GM18873 (cell line): ENCODE data around the gene MYO10.
A peak's percentile ranks its signal among the peaks of the same experiment; 100 is the strongest.
"Not testable (repeated sequence)": the region's sequence is repeated elsewhere in the genome, so short reads cannot be mapped to it uniquely, and the experiment has no call there.

Source experiments
- ATAC-seq: cut with Tn5 transposase; IDR thresholded peaks from one replicate; pipeline ENCODE4 v1.9.1; 2021; ENCODE audit warnings: mild to moderate bottlenecking, moderate library complexity, moderate number of reproducible peaks; ENCODE audit not compliant: unreplicated experiment, low FRiP score

MYO10 gene

DNA sequence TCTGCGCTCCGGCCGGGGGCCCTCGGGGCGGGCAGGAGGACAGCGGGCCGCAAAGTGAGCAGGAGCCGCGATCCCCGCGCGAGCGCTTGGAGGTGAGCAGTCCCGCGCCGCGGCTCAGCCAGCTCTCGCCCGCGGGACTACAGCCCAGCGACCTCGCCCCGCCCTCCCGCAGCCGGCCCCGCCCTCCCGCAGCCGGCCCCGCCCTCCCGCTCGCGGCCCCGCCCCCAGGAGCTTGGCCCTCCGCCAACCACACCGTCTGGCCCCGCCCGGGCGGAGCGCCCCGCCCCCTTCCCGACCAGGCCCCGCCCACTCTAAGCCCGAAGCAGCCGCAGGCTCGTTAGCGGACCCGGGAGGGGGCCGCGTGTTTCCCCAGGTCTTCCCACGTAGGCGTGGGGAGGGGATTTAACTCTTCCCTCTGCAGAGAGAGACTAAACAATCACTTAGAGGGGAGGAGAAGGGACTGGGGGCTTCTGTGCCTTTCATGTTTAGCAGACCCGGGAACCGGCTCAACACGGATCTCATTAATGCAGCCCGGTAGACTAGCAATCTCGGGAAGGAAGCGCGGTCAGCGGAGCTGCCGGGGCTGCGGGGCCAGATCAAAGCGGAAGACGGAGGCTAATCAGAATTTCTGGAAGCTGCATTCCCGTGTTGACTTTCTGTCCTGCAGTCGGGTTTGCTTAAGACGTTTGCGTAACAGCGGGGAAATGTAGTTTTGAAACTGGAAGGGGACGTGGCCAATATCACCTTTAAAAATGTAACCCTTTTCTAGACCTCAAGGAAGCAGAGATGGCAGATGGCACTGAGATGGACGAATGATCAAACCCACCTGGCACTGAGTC lies at the start of gene MYO10:
TSS of gene MYO10 (minus strand) at position 139 of the 839 bp plus-strand sequence. CDS start 480 bp downstream, outside the sequence.
- peak; percentile 34 for ATAC-seq

DNA sequence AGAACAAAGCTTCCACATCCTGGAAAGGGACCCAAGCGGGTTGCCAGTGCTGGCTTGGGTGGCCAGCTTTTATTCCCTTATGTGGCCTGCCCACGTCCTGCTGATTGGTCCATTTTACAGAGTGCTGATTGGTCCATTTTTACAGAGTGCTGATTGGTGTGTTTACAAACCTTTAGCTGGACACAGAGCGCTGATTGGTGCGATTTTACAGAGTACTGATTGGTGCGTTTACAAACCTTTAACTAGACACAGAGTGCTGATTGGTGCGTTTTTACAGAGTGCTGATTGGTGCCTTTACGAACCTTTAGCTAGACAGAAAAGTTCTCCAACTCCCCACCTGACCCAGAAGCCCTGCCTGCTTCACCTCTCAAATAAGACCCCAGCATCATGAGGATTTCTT lies 49.2 kb upstream of the MYO10 start:
- not testable (repeated sequence) for ATAC-seq

DNA sequence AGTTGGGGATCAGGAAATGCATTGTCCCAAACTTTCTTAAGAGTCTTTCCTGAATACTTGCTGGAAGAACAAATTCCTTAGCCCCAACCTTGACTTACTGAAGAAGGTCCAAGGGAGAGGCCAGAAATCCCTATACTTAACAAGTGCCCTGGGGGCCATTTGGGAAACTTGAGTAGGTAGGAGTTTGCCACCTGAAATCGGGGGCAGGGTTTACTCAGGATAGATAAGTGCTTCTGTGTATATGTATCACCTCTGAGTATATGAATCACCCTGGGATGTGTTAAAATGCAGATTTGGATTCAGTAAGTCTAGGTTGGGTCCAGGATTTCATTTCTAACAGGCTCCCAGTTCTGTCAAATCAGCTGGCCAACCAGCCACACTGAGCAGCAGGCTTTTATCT lies 47.9 kb upstream of the MYO10 start:
- no peak for ATAC-seq

DNA sequence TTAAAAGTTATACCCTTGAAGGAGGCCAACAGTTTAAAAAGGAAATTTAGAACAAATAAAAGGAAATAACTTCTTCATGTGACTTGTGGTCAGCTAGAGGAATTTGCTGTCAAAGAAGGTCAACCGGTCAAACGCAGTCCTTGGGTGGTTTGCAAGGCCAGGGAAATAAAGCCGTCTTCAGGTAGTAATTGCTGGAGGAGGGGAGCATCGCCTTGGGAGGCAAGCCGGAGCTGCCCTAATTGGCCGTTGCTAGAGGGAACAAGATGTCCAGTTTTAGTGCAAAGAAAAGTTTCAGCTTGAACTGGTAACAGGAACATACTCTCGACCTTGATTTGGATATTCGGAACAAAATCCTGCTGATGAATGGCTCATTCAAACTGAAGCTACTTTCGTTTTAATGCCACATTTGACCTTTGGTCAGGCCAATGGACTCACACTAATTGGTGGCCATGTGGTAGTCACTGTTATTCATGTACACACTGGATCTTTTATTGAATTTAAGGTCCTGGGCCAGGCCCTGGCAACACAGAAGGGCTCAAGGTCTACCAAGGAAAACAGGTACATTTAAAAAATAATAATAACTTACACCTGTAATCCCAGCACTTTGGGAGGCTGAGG lies 47.0 kb upstream of the MYO10 start:
- no peak for ATAC-seq

DNA sequence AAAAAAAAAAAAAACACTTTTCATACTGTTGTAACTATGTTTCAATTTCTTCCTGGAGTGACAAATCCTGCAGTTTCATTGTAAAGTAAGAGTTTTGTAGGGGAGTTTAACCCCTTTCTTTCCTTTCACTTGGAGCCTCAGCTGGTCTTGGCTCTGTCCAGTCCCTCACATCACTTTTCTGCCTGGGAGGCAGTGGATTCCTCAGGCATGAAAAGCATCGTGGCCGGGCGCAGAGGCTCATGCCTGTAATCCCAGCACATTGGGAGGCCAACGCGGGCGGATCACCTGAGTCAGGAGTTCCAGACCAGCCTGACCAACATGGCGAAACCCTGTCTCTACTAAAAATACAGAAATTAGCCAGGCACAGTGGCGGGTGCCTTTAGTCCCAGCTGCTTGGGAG lies 45.6 kb upstream of the MYO10 start:
- ATAC-seq: no peak

DNA sequence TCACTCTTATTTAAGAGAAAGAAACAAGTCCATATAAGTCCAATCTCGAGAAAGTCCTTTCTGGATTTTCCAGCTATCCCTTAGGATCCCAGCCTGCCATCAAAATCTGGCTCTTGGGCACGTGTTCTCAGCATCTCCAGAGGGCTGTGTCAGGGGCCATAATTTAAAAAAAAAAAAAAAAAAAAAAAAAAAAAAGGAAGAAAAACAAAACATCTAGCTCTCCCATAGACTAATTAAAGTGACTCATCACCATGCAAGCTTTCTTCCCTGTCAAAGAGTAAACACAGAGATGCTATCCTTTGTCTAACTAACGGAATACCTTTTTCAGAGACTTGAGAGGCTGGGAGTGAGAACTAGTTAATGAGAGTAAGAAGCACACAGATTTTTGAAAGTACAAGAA lies 44.9 kb upstream of the MYO10 start:
- no peak for ATAC-seq

DNA sequence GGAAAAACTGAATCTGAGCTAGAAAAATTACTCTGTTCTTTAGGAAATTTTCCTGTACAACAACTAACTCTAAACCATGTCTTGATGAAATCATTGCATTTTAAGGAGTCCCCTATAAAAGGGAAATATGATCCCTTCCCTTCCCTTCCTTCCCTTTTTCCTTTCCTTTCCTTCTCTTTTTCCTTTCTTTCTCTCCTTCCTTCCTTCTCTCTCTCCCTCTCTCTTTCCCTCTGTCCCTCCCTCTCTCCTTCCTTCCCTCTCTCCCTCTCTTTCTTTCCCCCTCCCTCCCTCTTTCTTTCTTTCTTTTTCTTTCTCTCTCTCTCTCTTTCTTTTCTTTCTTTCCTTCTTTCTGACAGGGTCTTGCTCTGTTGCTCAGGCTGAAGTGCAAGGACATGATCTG lies 42.2 kb upstream of the MYO10 start:
- ATAC-seq: no peak

DNA sequence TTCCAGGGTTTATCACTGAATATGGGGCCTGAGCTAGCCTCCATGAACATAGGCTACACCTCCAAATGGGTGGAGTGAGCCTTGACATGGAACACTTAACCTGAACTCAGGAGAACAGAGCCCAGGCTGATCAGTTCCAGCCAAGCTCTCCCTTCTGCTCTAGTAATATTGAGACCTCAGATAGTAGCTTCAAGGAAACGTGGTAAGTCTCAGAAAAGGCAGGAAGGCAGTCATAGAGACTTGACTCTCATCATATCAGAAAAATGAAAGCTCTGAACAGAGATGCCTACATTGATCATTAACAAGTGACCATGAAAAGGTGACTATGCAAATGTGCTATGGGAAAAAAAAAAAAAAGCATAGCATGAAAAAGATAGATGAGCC lies 40.5 kb upstream of the MYO10 start:
- peak; percentile 74 for ATAC-seq

DNA sequence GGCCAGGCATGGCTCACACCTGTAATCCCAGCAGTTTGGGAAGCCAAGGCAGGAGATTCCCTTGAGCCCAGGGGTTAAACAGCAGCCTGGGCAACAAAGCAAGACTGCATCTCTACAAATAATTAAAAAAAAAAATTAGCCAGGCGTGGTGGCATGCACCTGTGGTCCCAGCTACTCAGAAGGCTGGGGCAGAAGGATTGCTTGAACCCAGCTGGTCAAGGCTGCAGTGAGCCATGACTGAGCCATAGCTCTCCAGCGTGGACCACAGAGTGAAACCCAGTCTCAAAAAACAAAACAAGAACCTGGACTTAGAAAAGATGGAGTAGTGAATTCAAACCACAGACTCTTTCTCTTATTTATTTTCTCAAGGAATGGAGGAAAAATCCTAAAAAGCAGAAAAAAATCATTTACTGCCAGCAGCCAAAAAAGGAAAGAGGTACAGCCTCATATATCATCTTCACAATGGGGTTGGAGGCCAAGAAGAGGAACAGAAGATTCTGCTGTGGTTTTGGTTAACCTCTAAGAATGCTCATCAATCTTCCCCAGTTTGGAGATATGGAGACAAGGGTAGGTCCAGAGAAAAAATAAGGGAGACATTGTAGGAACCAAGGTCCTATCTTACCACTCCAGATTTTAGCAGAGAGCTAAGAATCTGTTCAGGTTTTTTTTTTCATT lies 40.0 kb upstream of the MYO10 start:
- ATAC-seq: peak; percentile 79

DNA sequence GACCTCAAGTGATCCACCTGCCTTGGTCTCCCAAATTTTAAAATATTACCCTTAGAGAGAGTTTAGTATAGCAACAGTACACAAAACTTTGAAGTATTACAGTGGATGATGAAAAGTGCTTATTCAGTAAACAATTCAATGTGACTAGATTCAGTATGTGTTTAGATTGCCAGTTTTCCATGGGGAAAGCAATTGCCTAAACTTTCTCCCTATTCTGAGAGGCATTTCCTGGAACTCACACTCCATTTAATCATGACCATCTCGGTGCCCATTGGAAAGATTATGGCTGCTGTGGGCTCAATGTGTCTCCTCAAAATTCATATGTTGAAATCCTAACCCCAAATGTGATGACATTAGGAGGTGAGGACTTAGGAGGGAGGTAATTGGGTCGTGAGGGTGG lies 38.9 kb upstream of the MYO10 start:
- ATAC-seq: no peak

DNA sequence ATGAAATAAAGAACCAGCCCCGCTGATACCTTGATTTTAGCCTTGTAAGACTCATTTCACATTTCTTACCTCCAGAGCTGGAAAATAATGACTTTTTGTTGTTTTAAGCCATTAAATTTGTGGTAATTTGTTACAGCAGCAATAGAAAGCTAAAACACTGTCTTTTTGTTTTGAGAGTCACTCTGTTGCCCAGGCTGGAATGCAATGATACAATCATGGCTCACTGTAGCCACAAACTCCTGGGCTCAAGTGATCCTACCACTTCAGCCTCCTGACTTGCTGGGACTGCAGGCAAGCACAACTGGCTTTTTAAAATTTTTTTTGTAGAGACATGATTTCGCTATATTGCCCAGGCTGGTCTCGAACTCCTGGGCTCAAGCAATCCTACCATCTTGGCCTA lies 34.7 kb upstream of the MYO10 start:
- ATAC-seq: no peak

DNA sequence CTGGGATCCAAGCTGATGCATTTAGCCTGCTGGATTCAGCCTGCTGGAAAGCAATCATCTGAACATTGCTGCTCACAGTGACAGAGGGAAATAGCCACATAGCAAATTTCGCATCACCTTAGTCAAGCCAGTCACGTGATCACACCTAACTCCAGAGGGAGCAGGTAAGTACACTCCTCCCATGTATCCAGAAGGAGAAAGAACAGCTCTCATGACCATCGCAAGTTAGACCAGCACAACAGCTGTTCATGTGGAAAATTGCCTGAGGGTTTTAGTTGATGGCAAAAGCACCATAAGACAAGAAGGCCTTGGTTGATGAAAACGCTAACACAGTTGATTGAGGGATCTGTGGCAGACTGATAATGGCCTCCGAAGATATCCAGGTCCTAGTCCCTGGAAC lies 34.2 kb upstream of the MYO10 start:
- ATAC-seq: no peak

DNA sequence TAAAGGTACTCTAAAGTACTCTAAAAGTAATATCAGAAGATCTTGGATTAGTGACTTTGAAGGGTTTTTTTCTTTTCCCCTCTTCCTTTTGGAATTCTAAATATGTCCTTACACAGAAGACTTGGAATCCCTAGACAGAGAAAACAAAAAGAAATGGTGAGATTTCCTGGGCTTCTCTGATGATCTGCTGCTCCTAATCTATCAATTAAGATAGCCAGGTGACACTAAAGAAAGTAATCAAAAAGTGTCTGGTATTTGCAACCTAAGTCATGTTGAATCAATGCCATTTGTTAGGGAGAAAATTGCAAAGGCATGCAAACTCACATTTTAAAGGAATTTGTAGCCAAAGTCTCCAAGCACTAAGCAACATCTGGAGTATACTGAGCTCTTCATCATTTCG lies 29.5 kb upstream of the MYO10 start:
- no peak for ATAC-seq

DNA sequence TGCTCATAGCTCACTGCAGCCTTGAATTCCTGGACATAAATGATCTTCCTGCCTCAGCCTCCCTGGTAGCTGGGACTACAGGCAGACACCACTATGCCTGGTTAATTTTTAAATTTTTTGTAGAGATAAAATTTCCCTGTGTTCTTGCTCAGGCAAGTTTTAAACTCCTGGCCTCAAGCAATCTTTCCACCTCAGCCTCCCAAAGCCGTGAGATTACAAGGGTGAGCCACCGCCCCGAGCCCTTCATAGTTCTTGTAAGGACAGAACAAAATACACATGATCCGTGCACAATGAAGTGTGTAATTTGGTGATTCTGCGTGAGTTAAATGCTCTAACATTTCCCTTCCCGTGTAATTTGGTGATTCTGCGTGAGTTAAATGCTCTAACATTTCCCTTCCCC lies 27.7 kb upstream of the MYO10 start:
- no peak for ATAC-seq

DNA sequence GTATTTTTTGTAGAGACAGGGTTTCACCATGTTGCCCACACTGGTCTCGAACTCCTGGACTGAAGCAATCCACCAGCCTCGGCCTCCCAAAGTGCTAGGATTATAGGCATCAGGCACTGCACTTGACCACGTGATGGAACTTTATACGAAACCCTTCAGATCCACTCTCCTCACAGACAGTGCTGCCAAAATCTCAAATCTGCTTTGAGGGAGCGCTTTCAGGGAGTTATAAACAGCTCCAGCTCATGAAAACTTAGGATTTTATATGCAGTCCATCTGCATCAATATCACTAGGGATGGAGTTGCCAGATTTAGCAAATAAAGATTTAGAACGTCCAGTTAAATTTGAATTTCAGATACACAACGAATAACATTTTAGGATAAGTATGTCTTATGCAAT lies 25.0 kb upstream of the MYO10 start:
- no peak for ATAC-seq

DNA sequence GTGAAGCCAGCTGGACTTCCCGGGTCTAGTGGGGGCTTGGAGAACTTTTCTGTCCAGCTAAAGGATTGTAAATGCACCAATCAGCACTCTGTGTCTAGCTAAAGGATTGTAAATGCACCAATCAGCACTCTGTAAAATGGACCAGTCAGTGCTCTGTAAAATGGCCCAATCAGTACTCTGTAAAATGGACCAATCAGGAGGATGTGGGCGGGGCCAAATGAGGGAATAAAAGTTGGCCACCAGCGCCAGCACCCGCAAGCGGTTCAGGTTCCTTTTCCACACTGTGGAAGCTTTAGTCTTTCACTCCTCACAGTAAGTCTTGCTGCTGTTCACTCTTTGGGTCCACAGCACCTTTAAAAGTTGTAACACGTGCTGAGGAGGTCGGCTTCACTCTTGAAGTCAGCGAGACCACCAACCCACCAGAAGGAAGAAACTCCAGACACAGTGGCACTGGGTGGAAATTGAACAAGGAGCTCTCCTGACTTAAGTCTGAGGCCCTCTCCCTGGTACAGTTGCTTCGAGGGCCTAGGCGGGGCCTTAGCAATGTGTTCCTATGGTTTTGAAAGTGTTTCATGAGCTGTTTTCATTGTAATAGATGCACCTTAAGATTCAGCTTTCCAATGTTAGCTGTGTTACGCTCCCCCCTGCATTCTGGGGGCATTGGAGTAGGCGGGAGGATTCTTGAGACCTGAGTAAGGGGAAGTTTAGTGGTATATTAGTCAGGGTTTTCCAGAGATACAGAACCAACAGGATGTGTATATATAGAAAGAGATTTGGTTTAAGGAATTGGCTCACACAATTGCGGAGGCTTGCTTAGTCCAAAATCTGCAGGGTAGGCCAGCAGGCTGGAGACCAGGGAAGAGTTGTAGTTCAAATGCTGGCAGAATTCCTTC lies 21.5 kb upstream of the MYO10 start:
- ATAC-seq: no peak

DNA sequence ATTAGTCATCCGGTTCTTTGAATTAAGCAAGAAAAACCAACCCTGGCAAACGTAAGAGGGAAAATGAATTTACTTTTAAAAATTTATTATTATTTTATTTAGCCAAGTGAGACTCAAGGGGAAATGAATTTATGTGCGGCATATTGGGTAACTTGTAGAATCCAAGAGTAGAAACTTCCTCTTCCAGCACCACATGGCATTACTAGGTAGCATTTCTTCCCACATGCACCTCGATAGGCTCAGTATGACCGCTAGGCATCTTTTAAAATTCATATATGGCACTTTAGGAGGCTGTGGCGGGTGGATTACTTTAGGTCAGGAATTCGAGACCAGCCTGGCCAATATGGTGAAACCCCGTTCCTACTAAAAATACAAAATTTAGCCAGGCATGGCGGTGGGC lies 17.6 kb upstream of the MYO10 start:
- no peak for ATAC-seq

DNA sequence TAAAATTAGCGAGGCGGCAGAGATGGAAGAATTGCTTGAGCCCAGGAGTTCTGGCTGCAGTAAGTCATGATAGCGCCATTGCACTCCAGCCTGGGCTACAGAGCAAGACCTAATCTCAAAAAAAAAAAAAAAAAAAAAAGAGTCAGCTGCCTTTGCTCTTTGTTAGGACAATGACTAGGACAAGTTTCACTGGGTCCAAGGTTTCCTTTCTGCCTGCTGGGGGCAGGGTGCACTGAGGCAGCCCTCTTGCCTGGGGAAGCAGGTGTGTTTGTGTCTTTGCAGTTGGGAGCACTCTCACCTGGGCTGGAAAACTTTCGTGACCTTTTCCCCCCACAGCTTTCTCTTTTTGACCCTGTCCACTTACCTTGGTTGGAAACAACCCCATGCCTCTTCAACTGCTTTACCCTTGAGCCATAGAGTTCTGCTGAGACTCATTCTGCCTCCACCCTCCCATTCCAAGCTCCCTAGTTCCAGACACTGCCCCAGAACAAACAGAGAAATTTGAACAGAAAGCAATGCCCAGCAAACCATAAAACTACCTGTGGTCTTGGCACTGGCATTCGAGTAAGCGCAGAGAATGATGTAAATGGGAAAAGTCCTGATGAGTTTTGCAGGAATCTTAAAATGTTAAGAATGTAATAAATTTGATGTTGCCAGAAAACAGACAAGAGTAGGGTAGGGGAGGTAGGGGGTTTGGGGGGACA lies 17.0 kb upstream of the MYO10 start:
- ATAC-seq: no peak

DNA sequence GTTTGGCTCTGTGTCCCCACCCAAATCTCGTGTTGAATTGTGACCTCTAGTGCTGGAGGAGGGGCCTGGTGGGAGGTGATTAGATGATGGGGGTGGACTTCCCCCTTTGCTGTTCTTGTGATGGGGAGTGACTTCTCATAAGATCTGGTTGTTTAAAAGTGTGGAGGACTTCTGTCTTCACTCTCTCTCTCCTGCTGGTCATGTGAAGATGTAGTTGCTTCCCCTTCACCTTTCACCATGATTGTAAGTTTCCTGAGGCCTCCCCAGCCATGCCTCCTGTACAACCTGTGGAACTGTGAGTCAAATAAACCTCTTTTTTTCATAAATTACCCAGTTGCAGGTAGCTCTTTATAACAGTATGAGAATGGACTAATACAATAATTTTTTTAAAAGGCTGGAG lies 10.6 kb upstream of the MYO10 start:
- ATAC-seq: no peak
